ENCODE results near the gene ZNF423.

ZNF423 gene

GRCh38 chr16:49749816-49750215 lies 106.1 kb downstream of the ZNF423 start:
- Histone ChIP-seq H3K36me3 (ENCODE audit: control insufficient read depth, insufficient read depth, low read length) (no peaks in the 10 kb centered on the region), H3K4me1 (ENCODE audit: control insufficient read depth, insufficient read depth, low read length) (no peaks in the 10 kb centered on the region)

DNA sequence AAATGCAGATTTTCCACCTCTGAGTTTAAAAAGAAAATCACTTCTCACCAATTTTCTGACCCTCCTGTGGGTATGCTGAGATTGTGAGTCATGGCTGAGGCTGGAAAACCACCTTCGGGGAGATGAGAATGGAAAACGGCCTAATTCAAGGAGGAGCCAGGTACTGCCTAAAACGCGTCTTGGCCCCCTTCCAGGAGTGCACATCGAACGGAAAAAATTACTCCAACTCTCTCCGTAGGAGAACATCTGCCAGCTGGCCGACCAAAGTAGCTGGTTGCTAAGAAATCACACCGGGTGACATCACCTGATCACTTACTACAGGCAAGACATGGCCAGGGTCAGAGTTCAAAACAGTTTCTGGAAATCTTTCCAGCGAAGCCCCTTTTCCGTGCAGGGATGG lies 107.6 kb downstream of the ZNF423 start:
- Histone ChIP-seq H3K36me3 (ENCODE audit: control insufficient read depth, insufficient read depth, low read length) (no peaks in the 10 kb centered on the region), H3K4me1 (ENCODE audit: control insufficient read depth, insufficient read depth, low read length) (no peaks in the 10 kb centered on the region), H3K4me3 (ENCODE audit: low read length) (no peak overlapping the region), H3K27me3 (ENCODE audit: control insufficient read depth, insufficient read depth, low read length) (no peaks in the 10 kb centered on the region), H3K9me3 (ENCODE audit: control insufficient read depth, low read length) (no peaks in the 10 kb centered on the region), H3K9ac (ENCODE audit: low read length) (no peak overlapping the region)

More at GRCh38 chr16:49749816-49750215, 106.1 kb downstream of the ZNF423 start:
- Histone ChIP-seq H3K27me3 (ENCODE audit: control insufficient read depth, insufficient read depth, low read length) (no peaks in the 10 kb centered on the region), H3K9ac (ENCODE audit: low read length) (no peak overlapping the region), H3K4me3 (ENCODE audit: low read length) (no peak overlapping the region), H3K9me3 (ENCODE audit: control insufficient read depth, low read length) (no peaks in the 10 kb centered on the region)

- no peaks in the 10 kb centered on the region for H3K9me3 ChIP-seq (ENCODE audit: control insufficient read depth, low read length)
- H3K9ac ChIP-seq (ENCODE audit: low read length) = no peak overlapping the region
- H3K4me3 ChIP-seq (ENCODE audit: low read length) = no peak overlapping the region
- no peaks in the 10 kb centered on the region for H3K36me3 ChIP-seq (ENCODE audit: control insufficient read depth, insufficient read depth, low read length)
- no peaks in the 10 kb centered on the region for H3K27me3 ChIP-seq (ENCODE audit: control insufficient read depth, insufficient read depth, low read length)
- no peaks in the 10 kb centered on the region for H3K4me1 ChIP-seq (ENCODE audit: control insufficient read depth, insufficient read depth, low read length)
Observed at GRCh38 chr16:49747654-49748053, 108.3 kb downstream of the ZNF423 start.

DNA sequence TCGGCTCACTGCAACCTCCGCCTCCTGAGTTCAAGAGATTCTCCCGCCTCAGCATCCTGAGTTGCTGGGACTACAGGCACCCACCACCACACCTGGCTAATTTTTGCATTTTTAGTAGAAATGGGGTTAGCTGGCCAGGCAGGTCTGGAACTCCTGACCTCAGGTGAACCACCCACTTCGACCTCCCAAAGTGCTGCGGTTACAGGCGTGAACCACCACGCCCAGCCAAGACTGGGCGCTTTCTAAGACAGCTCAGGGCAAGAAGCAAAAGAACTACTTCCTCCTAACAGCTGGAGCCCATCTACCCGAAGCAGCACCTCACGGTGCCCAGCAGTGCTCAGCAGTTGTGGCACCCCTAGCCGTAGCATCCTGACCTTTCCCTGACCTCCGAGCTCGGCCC lies 109.4 kb downstream of the ZNF423 start:
- H3K4me1 ChIP-seq (ENCODE audit: control insufficient read depth, insufficient read depth, low read length) = no peaks in the 10 kb centered on the region
- no peaks in the 10 kb centered on the region for H3K9me3 ChIP-seq (ENCODE audit: control insufficient read depth, low read length)
- H3K27me3 ChIP-seq (ENCODE audit: control insufficient read depth, insufficient read depth, low read length) = no peaks in the 10 kb centered on the region
- no peaks in the 10 kb centered on the region for H3K36me3 ChIP-seq (ENCODE audit: control insufficient read depth, insufficient read depth, low read length)
- H3K9ac ChIP-seq (ENCODE audit: low read length) = no peak overlapping the region
- no peak overlapping the region for H3K4me3 ChIP-seq (ENCODE audit: low read length)

- Histone ChIP-seq H3K36me3 (ENCODE audit: control insufficient read depth, insufficient read depth, low read length) (no peaks in the 10 kb centered on the region), H3K4me3 (ENCODE audit: low read length) (no peak overlapping the region), H3K9ac (ENCODE audit: low read length) (no peak overlapping the region), H3K9me3 (ENCODE audit: control insufficient read depth, low read length) (no peaks in the 10 kb centered on the region), H3K27me3 (ENCODE audit: control insufficient read depth, insufficient read depth, low read length) (no peaks in the 10 kb centered on the region), H3K4me1 (ENCODE audit: control insufficient read depth, insufficient read depth, low read length) (no peaks in the 10 kb centered on the region)
Observed at GRCh38 chr16:49745311-49745747, 110.6 kb downstream of the ZNF423 start.

- Histone ChIP-seq H3K9me3 (ENCODE audit: control insufficient read depth, low read length) (no peaks in the 10 kb centered on the region), H3K36me3 (ENCODE audit: control insufficient read depth, insufficient read depth, low read length) (no peaks in the 10 kb centered on the region), H3K4me1 (ENCODE audit: control insufficient read depth, insufficient read depth, low read length) (no peaks in the 10 kb centered on the region), H3K4me3 (ENCODE audit: low read length) (no peak overlapping the region), H3K9ac (ENCODE audit: low read length) (no peak overlapping the region), H3K27me3 (ENCODE audit: control insufficient read depth, insufficient read depth, low read length) (no peaks in the 10 kb centered on the region)
Observed at GRCh38 chr16:49744244-49745220, 111.4 kb downstream of the ZNF423 start.

DNA sequence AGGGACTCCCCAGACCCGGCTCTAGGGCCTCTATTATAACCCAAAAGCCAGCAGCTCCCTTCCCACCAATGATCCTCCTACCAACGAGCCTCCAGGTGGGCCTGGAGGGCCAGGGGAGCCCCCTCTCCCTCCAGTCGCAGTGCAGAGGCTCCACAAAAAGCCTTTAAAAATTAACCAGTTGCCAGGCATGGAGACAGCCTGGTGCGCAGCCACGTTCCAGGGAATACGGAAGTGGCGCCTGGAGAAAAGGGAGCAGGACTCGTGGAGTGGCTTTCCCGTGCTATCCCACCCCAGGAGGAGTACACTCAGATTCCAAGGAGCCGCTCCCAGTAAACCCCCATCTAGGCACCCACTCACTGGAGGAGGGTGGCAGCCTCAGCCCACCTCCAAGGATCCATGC lies 112.3 kb downstream of the ZNF423 start:
- no peaks in the 10 kb centered on the region for H3K36me3 ChIP-seq (ENCODE audit: control insufficient read depth, insufficient read depth, low read length)
- H3K4me1 ChIP-seq (ENCODE audit: control insufficient read depth, insufficient read depth, low read length) = no peaks in the 10 kb centered on the region
- H3K9me3 ChIP-seq (ENCODE audit: control insufficient read depth, low read length) = no peaks in the 10 kb centered on the region

GRCh38 chr16:49743203-49743464 lies 112.8 kb downstream of the ZNF423 start:
- Histone ChIP-seq H3K9ac (ENCODE audit: low read length) (no peak overlapping the region), H3K4me3 (ENCODE audit: low read length) (no peak overlapping the region), H3K36me3 (ENCODE audit: control insufficient read depth, insufficient read depth, low read length) (no peaks in the 10 kb centered on the region), H3K27me3 (ENCODE audit: control insufficient read depth, insufficient read depth, low read length) (no peaks in the 10 kb centered on the region), H3K4me1 (ENCODE audit: control insufficient read depth, insufficient read depth, low read length) (no peaks in the 10 kb centered on the region), H3K9me3 (ENCODE audit: control insufficient read depth, low read length) (no peaks in the 10 kb centered on the region)

More for the DNA sequence above, 112.3 kb downstream of the ZNF423 start:
- no peak overlapping the region for H3K4me3 ChIP-seq (ENCODE audit: low read length)
- H3K27me3 ChIP-seq (ENCODE audit: control insufficient read depth, insufficient read depth, low read length) = no peaks in the 10 kb centered on the region
- no peak overlapping the region for H3K9ac ChIP-seq (ENCODE audit: low read length)

DNA sequence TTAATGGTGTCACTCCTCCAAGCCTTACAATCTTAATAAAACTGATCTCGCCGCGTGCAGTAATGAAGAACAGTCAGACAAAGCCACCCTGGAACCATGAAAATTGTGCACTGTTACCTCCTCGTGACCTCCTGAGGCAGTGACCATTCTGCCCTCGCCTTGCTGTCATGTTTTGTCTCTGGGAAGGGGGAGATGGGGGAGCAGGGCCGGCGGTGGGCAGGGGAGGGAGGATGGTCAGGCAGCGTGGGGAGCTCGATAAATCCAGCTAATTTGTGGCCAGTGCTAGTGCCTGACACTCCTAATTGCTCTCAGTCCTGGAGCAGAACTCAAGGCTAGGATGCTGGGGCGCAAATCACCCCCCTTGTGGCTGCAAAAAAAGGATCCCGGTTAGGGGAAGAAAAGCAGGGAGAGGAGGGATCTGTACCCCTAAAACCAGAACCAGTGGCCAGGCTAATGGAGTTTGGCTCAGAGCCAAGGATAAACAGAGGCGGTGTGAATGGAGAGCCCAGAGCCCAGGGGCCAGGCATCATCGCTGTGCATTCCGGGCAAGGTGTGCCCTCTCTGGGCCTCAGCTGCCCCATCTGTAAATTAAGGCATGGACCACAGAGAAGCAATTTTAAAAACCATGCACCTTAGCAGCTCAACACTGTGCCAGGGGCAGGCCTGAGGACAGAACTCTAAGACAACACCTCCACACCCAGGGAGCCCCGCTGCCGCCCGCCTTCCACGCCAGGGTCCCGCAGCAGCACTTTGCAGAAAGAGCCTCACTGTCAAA lies 113.3 kb downstream of the ZNF423 start:
- Histone ChIP-seq H3K9ac (ENCODE audit: low read length) (no peak overlapping the region), H3K4me1 (ENCODE audit: control insufficient read depth, insufficient read depth, low read length) (no peaks in the 10 kb centered on the region), H3K27me3 (ENCODE audit: control insufficient read depth, insufficient read depth, low read length) (no peaks in the 10 kb centered on the region), H3K36me3 (ENCODE audit: control insufficient read depth, insufficient read depth, low read length) (no peaks in the 10 kb centered on the region), H3K4me3 (ENCODE audit: low read length) (no peak overlapping the region), H3K9me3 (ENCODE audit: control insufficient read depth, low read length) (no peaks in the 10 kb centered on the region)

- no peaks in the 10 kb centered on the region for H3K27me3 ChIP-seq (ENCODE audit: control insufficient read depth, insufficient read depth, low read length)
- no peaks in the 10 kb centered on the region for H3K4me1 ChIP-seq (ENCODE audit: control insufficient read depth, insufficient read depth, low read length)
- no peak overlapping the region for H3K9ac ChIP-seq (ENCODE audit: low read length)
- no peak overlapping the region for H3K4me3 ChIP-seq (ENCODE audit: low read length)
- H3K36me3 ChIP-seq (ENCODE audit: control insufficient read depth, insufficient read depth, low read length) = no peaks in the 10 kb centered on the region
- H3K9me3 ChIP-seq (ENCODE audit: control insufficient read depth, low read length) = no peaks in the 10 kb centered on the region
Observed at GRCh38 chr16:49740256-49740655, 115.7 kb downstream of the ZNF423 start.

DNA sequence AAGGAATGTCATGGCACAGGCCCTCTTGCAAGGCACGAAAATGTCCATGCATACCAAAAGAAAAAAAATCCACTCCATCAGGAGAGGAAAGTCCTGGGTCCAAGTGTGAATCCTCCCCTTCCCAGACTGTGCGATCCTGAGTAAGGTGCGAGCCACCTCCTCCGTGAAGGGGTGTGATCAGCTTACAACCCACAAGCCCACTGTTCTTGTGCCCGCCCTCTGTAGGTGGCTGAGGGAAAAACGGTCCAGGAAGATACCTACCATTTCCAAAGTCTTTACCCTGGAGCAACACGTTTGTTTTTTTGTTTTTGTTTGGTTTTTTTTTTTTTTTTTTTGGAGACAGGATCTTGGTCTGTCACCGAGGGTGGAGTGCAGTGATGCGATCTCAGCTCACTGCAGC lies 116.5 kb downstream of the ZNF423 start:
- no peaks in the 10 kb centered on the region for H3K27me3 ChIP-seq (ENCODE audit: control insufficient read depth, insufficient read depth, low read length)
- H3K4me1 ChIP-seq (ENCODE audit: control insufficient read depth, insufficient read depth, low read length) = no peaks in the 10 kb centered on the region
- no peak overlapping the region for H3K4me3 ChIP-seq (ENCODE audit: low read length)
- no peak overlapping the region for H3K9ac ChIP-seq (ENCODE audit: low read length)
- H3K9me3 ChIP-seq (ENCODE audit: control insufficient read depth, low read length) = no peaks in the 10 kb centered on the region
- no peaks in the 10 kb centered on the region for H3K36me3 ChIP-seq (ENCODE audit: control insufficient read depth, insufficient read depth, low read length)

GRCh38 chr16:49738832-49739231 lies 117.1 kb downstream of the ZNF423 start:
- Histone ChIP-seq H3K4me1 (ENCODE audit: control insufficient read depth, insufficient read depth, low read length) (no peaks in the 10 kb centered on the region), H3K4me3 (ENCODE audit: low read length) (no peak overlapping the region), H3K36me3 (ENCODE audit: control insufficient read depth, insufficient read depth, low read length) (no peaks in the 10 kb centered on the region), H3K9me3 (ENCODE audit: control insufficient read depth, low read length) (no peaks in the 10 kb centered on the region), H3K9ac (ENCODE audit: low read length) (no peak overlapping the region), H3K27me3 (ENCODE audit: control insufficient read depth, insufficient read depth, low read length) (no peaks in the 10 kb centered on the region)

Measured in mucosa of stomach (tissue), 1 donor.